ENCODE results near the gene FBXL19. TPM values are rescaled to one million over a fixed set of nuclear protein-coding genes. Genes with fewer than 3 reads are reported as not detected.

The FBXL19 gene
- total and polyA plus RNA-seq, 2 of the 13 experiments (the other 11 are each of a cell fraction or from before 2014, with no cell fraction given): 6.0 to 13.7 TPM

- TF ChIP-seq HNRNPLL (IDR thresholded peaks at IDR 0.05; ENCODE audit: low read depth, low read length, poor library complexity, severe bottlenecking) (peak; percentile 52), SMARCC2 (IDR thresholded peaks at IDR 0.05) (no peak), SP4 (CRISPR knock-in tag; IDR thresholded peaks at IDR 0.05) (no peak; the same call in 1 of the 2 replicates), ZNF567 (CRISPR knock-in tag; IDR thresholded peaks at IDR 0.05; ENCODE audit: borderline replicate concordance) (peak; percentile 80; the same call in 1 of the 2 replicates), KMT2B (CRISPR knock-in tag; IDR thresholded peaks at IDR 0.05) (peak; percentile 26; the same call in 1 of the 2 replicates), RFXANK (CRISPR knock-in tag; IDR thresholded peaks at IDR 0.05) (0 out of 2 replicates have a peak, but pooled peaks have one; percentile 41), DNMT1 (CRISPR knock-in tag; IDR thresholded peaks at IDR 0.05) (peak; percentile 39; the same call in 1 of the 2 replicates), TBL1XR1 (IDR thresholded peaks at IDR 0.05; ENCODE audit: borderline replicate concordance, low read length, partially characterized antibody) (no peak), NFE2L1 (CRISPR knock-in tag; IDR thresholded peaks at IDR 0.05; ENCODE audit: borderline replicate concordance) (no peak), ZNF33B (CRISPR knock-in tag; IDR thresholded peaks at IDR 0.05) (no peak), MAFK (conservative IDR thresholded peaks at IDR 0.05 in 1 of 2, IDR thresholded peaks at IDR 0.05 in 1 of 2; ENCODE audit: low read length in 2 of 2) (no peak), AFF4 (CRISPR knock-in tag; IDR thresholded peaks at IDR 0.05) (no peak), ZNF501 (CRISPR knock-in tag; IDR thresholded peaks at IDR 0.05) (no peak), CC2D1A (CRISPR knock-in tag; IDR thresholded peaks at IDR 0.05) (0 out of 2 replicates have a peak, but pooled peaks have one; percentile 63), ZNF121 (CRISPR knock-in tag; IDR thresholded peaks at IDR 0.05) (no peak)
- TF ChIP-seq, protein P1, sequence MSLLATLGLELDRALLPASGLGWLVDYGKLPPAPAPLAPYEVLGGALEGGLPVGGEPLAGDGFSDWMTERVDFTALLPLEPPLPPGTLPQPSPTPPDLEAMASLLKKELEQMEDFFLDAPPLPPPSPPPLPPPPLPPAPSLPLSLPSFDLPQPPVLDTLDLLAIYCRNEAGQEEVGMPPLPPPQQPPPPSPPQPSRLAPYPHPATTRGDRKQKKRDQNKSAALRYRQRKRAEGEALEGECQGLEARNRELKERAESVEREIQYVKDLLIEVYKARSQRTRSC (CRISPR knock-in tag; IDR thresholded peaks at IDR 0.05; ENCODE audit: low read depth): 0 out of 2 replicates have a peak, but pooled peaks have one; percentile 20
- TF ChIP-seq, protein P2, sequence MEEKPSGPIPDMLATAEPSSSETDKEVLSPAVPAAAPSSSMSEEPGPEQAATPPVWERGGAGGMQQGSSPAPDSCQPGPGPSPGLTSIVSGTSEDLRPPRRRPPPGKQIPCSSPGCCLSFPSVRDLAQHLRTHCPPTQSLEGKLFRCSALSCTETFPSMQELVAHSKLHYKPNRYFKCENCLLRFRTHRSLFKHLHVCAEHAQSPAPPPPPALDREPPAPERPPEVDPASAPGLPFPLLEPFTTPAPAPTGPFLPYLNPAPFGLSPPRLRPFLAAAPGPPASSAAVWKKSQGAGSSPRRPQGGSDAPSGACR (CRISPR knock-in tag; IDR thresholded peaks at IDR 0.05): no peak
Observed at GRCh38 chr16:30984669-30985400, 61.5 kb downstream of the FBXL19 start, which contains the start of gene HSD3B7 (continued).

Data from HepG2 (cell line).